K562 (cell line): Measurements from ENCODE around the gene NPM1. TPM values are rescaled to one million over a fixed set of nuclear protein-coding genes. Genes with fewer than 3 reads are reported as not detected.

Source experiments
- ATAC-seq: fragments of 200-7000 bp; cut with Tn5 transposase; 3 replicates; pipeline ENCODE4 v1.9.1; 2020; ENCODE audit warnings: moderate library complexity
- BruUV-seq: library from RNA; stranded (reverse); fragments of 400-500 nt; replicated peaks from 2 replicates; lab custom pipeline; 2021; lab: Mats Ljungman, UMichigan
- CTCF ChIA-PET: fragments of 300-600 bp; formaldehyde crosslinking; extraction: SDS; loops from one replicate; lab custom pipeline; 2021; ENCODE audit warnings: low intra/inter-chr PET ratio; lab: Yijun Ruan, JAX
- POLR2A ChIA-PET: fragments of 300-600, 350-650 bp; sonication (Branson Sonifier 250); formaldehyde crosslinking; extraction: SDS; loops from one replicate; lab custom pipeline; 2021; ENCODE audit warnings: antibody characterized with exemption, inconsistent platforms; lab: Yijun Ruan, JAX
- DNase-seq, 4 experiments: peaks; one replicate each; pipeline versions ENCODE4 v3.0.0 to v3.0.0-alpha.2; 2011 to 2018; ENCODE audit warnings: low spot score in 3 of 4, mixed read lengths in 3 of 4; ENCODE audit errors: extremely low read depth in 1 of 4
- FAIRE-seq: peaks from 2 replicates; lab custom pipeline; 2011; peaks lifted over from hg19 to GRCh38; lab: Jason Lieb, UNC
- H2AFZ ChIP-seq: 2 replicates; pipeline ENCODE4 v1.6.0; 2011; ENCODE audit warnings: low read depth, low read length, control low read depth, inconsistent platforms
- H3K27ac ChIP-seq: fragments of 200-600 bp; 3 replicates; pipeline ENCODE4 v1.8.0; 2011; ENCODE audit warnings: low read depth, mild to moderate bottlenecking, control low read depth, inconsistent platforms, low read length, moderate library complexity, mixed read lengths; ENCODE audit errors: extremely low read depth
- H3K27me3 ChIP-seq, 2 experiments: fragments of 300-600 bp in 1 of 2; 2 replicates in 1 of 2; 3 replicates in 1 of 2; pipeline versions ENCODE4 v1.6.0 to v1.8.0; 2011; ENCODE audit warnings: inconsistent platforms in 2 of 2, low read length in 2 of 2, mild to moderate bottlenecking in 1 of 2, mixed read lengths in 1 of 2, moderate library complexity in 1 of 2; ENCODE audit not compliant: control insufficient read depth in 2 of 2, insufficient read depth in 2 of 2
- H3K36me3 ChIP-seq: fragments of 300-600 bp; 3 replicates; pipeline ENCODE4 v1.8.0; 2011; ENCODE audit warnings: mild to moderate bottlenecking, low read length, inconsistent platforms; ENCODE audit not compliant: control insufficient read depth, insufficient read depth
- H3K4me1 ChIP-seq, 2 experiments: fragments of 200-600 bp in 1 of 2; replicated peaks in 1 of 2; 2 replicates in 1 of 2; 3 replicates in 1 of 2; pipeline versions ENCODE4 v1.5.1 to v1.8.0; 2011; ENCODE audit warnings: inconsistent platforms in 2 of 2, low read length in 2 of 2, mild to moderate bottlenecking in 1 of 2, mixed read lengths in 1 of 2, moderate library complexity in 1 of 2; ENCODE audit not compliant: control insufficient read depth in 2 of 2, insufficient read depth in 2 of 2
- H3K4me2 ChIP-seq: 2 replicates; pipeline ENCODE4 v1.6.1; 2011; ENCODE audit warnings: low read length, control low read depth, inconsistent platforms, mixed read lengths; ENCODE audit not compliant: insufficient read depth
- H3K4me3 ChIP-seq: fragments of 200-600 bp; sonication (generic), shearing (Covaris generic); 2 replicates; pipeline ENCODE4 v1.5.1; 2016; ENCODE audit warnings: control low read depth, inconsistent platforms
- H3K79me2 ChIP-seq: fragments of 200-600 bp; 3 replicates; pipeline ENCODE4 v1.8.0; 2011; ENCODE audit warnings: low read length, inconsistent platforms; ENCODE audit not compliant: control insufficient read depth, insufficient read depth
- H3K9ac ChIP-seq, 2 experiments: 2 replicates each; pipeline versions ENCODE4 v1.6.0 to v1.6.1; 2011; ENCODE audit warnings: low read depth in 2 of 2, low read length in 2 of 2, control low read depth in 1 of 2, inconsistent platforms in 1 of 2, mild to moderate bottlenecking in 1 of 2, mixed read lengths in 1 of 2; ENCODE audit not compliant: insufficient read depth in 1 of 2
- H3K9me1 ChIP-seq: one replicate; pipeline ENCODE4 v1.6.0; 2011; ENCODE audit warnings: inconsistent platforms, mild to moderate bottlenecking, low read length, moderate library complexity; ENCODE audit not compliant: control insufficient read depth, insufficient read depth
- H3K9me3 ChIP-seq: replicated peaks from 2 replicates; pipeline ENCODE4 v1.5.1; 2011; ENCODE audit warnings: low read depth, low read length, inconsistent platforms; ENCODE audit not compliant: control insufficient read depth, insufficient read depth
- H4K20me1 ChIP-seq: replicated peaks from 2 replicates; pipeline ENCODE4 v1.6.1; 2011; ENCODE audit warnings: low read length, inconsistent platforms, mixed read lengths; ENCODE audit not compliant: control insufficient read depth, insufficient read depth
- CREB1 ChIP-seq, 2 experiments: sonication (generic) in 1 of 2; formaldehyde crosslinking in 1 of 2; IDR thresholded peaks; 2 replicates each; pipeline versions ENCODE4 v1.6.1 to v1.8.0; 2012 to 2022; ENCODE audit warnings: inconsistent platforms in 1 of 2, mild to moderate bottlenecking in 1 of 2, missing genetic modification reagents in 1 of 2, moderate library complexity in 1 of 2
- FOXJ3 ChIP-seq: sonication (generic); formaldehyde crosslinking; IDR thresholded peaks from 2 replicates; pipeline ENCODE4 v1.4.0; 2020; ENCODE audit warnings: mild to moderate bottlenecking, missing genetic modification reagents
- MTA3 ChIP-seq: fragments of 450-650 bp; formaldehyde crosslinking; IDR thresholded peaks from 2 replicates; pipeline ENCODE4 v1.6.1; 2017; ENCODE audit warnings: mild to moderate bottlenecking, borderline replicate concordance
- NR3C1 ChIP-seq: sonication (generic); formaldehyde crosslinking; IDR thresholded peaks from 2 replicates; pipeline ENCODE4 v1.8.1; 2022; ENCODE audit warnings: missing genetic modification reagents
- PBX2 ChIP-seq, 2 experiments: IDR thresholded peaks in 1 of 2; conservative IDR thresholded peaks in 1 of 2; 2 replicates each; pipeline ENCODE4 v1.6.1; 2016; ENCODE audit warnings: low read depth in 2 of 2, mild to moderate bottlenecking in 1 of 2, missing compliant biosample characterization in 1 of 2, missing genetic modification characterization in 1 of 2, moderate library complexity in 1 of 2
- RBM25 ChIP-seq: fragments of 200-400 bp; formaldehyde crosslinking; IDR thresholded peaks from 2 replicates; pipeline ENCODE4 v1.6.1; 2018; ENCODE audit warnings: low read length, low read depth, moderate library complexity; ENCODE audit not compliant: severe bottlenecking
- SPI1 ChIP-seq: IDR thresholded peaks from 2 replicates; pipeline ENCODE4 v1.6.1; 2011; ENCODE audit warnings: low read depth, low read length, control low read depth, borderline replicate concordance
- TAL1 ChIP-seq: fragments of 450-650 bp; IDR thresholded peaks from 2 replicates; pipeline ENCODE4 v1.6.1; 2016; ENCODE audit warnings: mild to moderate bottlenecking
- VEZF1 ChIP-seq: fragments of 200-800 bp; sonication (Bioruptor generic); IDR thresholded peaks from 2 replicates; pipeline ENCODE4 v1.6.1; 2017; ENCODE audit warnings: missing genetic modification characterization, missing compliant biosample characterization
- YY1 ChIP-seq, 3 experiments: IDR thresholded peaks; 2 replicates each; pipeline ENCODE4 v1.6.1; 2011; ENCODE audit warnings: low read length in 2 of 3, mild to moderate bottlenecking in 2 of 3, moderate library complexity in 2 of 3, borderline replicate concordance in 1 of 3, control low read depth in 1 of 3, low read depth in 1 of 3; ENCODE audit not compliant: insufficient read depth in 3 of 3, insufficient replicate concordance in 2 of 3, control insufficient read depth in 1 of 3, insufficient read length in 1 of 3; ENCODE audit errors: extremely low read depth in 1 of 3
- ZBTB7A ChIP-seq: IDR thresholded peaks from 2 replicates; pipeline ENCODE4 v1.6.1; 2011; ENCODE audit warnings: low read depth, mild to moderate bottlenecking, low read length, moderate library complexity, borderline replicate concordance; ENCODE audit not compliant: control insufficient read depth
- ZFP36 ChIP-seq: fragments of 150-350 bp; IDR thresholded peaks from 2 replicates; pipeline ENCODE4 v1.6.1; 2018; ENCODE audit warnings: low read length, low read depth; ENCODE audit not compliant: partially characterized antibody
- ZNF133 ChIP-seq: fragments of 250-450 bp; sonication (Bioruptor Pico); IDR thresholded peaks from 2 replicates; pipeline ENCODE4 v1.4.0; 2020; ENCODE audit warnings: mild to moderate bottlenecking
- WGBS: fragments of 100-300 bp; shearing (Covaris generic); methylation state at CpG from one replicate; pipeline ENCODE4 v1.1.6; 2016; ENCODE audit warnings: low coverage, mixed read lengths; ENCODE audit not compliant: insufficient coverage; ENCODE audit errors: missing lambda C conversion rate; 5-methylcytosine and 5-hydroxymethylcytosine counted together
- in situ Hi-C: fragments of 300-500 bp; cut with MboI; formaldehyde crosslinking; loops from 4 replicates; pipeline ENCODE4 v1.15.0; 2018; ENCODE audit warnings: inconsistent platforms, mixed read lengths
- intact Hi-C: fragments of 100-400 bp; cut with micrococcal nuclease; formaldehyde crosslinking; loops from 2 replicates; pipeline ENCODE4 v1.14.2; 2022
- polyA plus RNA-seq, 8 experiments: library from polyadenylated mRNA; depleted of rRNA in 4 of 8; stranded (reverse) in 5 of 8; unstranded in 3 of 8; fragments of >200 nt; fragmentation: Nextera tagmentation in 2 of 8; fragmentation: Illumina TruSeq in 1 of 8; extraction: Ambion mirVana in 2 of 8; extraction: Trizol in 1 of 8; gene quantifications; 2 replicates each; pipeline versions ENCODE4 v1.2.1 to v1.2.3, GENCODE V29; 2011 to 2014; ENCODE audit warnings: inconsistent platforms in 1 of 8, missing spikeins in 1 of 8
- total RNA-seq, 7 experiments: library from RNA; depleted of rRNA in 6 of 7; stranded (reverse); fragments of >200 nt in 6 of 7; fragmentation: Illumina TruSeq in 2 of 7; extraction: Trizol in 2 of 7; gene quantifications; 2 replicates each; pipeline versions ENCODE4 v1.2.1 to v1.2.3, GENCODE V29; 2011 to 2021; ENCODE audit warnings: low replicate concordance in 1 of 7

The NPM1 gene
- total and polyA plus RNA-seq, 9 of the 15 experiments (the other 6 are each of a cell fraction or from before 2014, with no cell fraction given): 2,438 to 6,909 (median 5,639) TPM

- H3K9me1 ChIP-seq: no peaks in the 10 kb centered on the region
- FAIRE-seq: no peak
- BruUV-seq: no TSS peak
- intact Hi-C loops: no loop called here
- H2AFZ ChIP-seq: no peak overlapping the region
- H3K79me2 ChIP-seq: no peaks in the 10 kb centered on the region
- in situ Hi-C loops: loop anchor here (10.0 kb wide), 1 partner anchor 627 kb away; no protein-coding TSS in a partner anchor
- peaks cover 10% of the 10 kb centered on the region; the same call in 1 of the 2 replicates for H4K20me1 ChIP-seq
- no peaks in the 10 kb centered on the region for H3K9me3 ChIP-seq
- POLR2A ChIA-PET: interaction anchor here (1.2 to 1.3 kb wide), 2 partner anchors 8 to 14 kb away, joined by 3 read pairs; partner anchors contain the start of gene FGF18
- H3K36me3 ChIP-seq: no peaks in the 10 kb centered on the region
- no peak overlapping the region for H3K4me2 ChIP-seq
- DNase-seq: no peak
- CTCF ChIA-PET: no interaction called here
- 16% methylated on average over 20 of the region's 20 CpGs for WGBS
- ATAC-seq: no peak
- H3K27ac ChIP-seq: no peak overlapping the region
- no peak overlapping the region for H3K4me3 ChIP-seq
- H3K27me3 ChIP-seq: peaks cover 0 to 25% of the 10 kb centered on the region in 2 experiments; a peak in 3 of 5 replicates
- H3K9ac ChIP-seq: no peak overlapping the region
- H3K4me1 ChIP-seq: peaks cover 0 to 4% of the 10 kb centered on the region in 2 experiments; a peak in 1 of 5 replicates
- TF ChIP-seq MTA3 (no peak), NR3C1 (CRISPR knock-in tag) (no peak), FOXJ3 (CRISPR knock-in tag) (no peak), SPI1 (no peak), PBX2 (CRISPR knock-in tag; IDR thresholded peaks at IDR 0.05; ENCODE audit: low read depth) (no peak), PBX2 (tag; conservative IDR thresholded peaks at IDR 0.05; ENCODE audit: low read depth) (0 out of 2 replicates have a peak, but pooled peaks have one; percentile 25), TAL1 (no peak), CREB1 (IDR thresholded peaks at IDR 0.05) (no peak), CREB1 (CRISPR knock-in tag; IDR thresholded peaks at IDR 0.05) (no peak), RBM25 (peak; percentile 53), ZFP36 (peak; percentile 58), VEZF1 (peak; percentile 62; the same call in 1 of the 2 replicates), ZNF133 (CRISPR knock-in tag) (no peak), YY1 (IDR thresholded peaks at IDR 0.05; ENCODE audit: borderline replicate concordance in 1 of 3, control insufficient read depth in 1 of 3, extremely low read depth in 1 of 3, insufficient read depth in 3 of 3, insufficient read length in 1 of 3, insufficient replicate concordance in 2 of 3, low read depth in 1 of 3, low read length in 2 of 3) (no peak), ZBTB7A (no peak)
Observed at GRCh38 chr5:171427318-171428167, 39.9 kb downstream of the NPM1 start.
